Measurements from ENCODE around the gene EHF.

GRCh38 chr11:34599406-34599945 is 21.4 kb upstream of the EHF start:
- TF ChIP-seq CTCF (IDR thresholded peaks at IDR 0.05): no peak
- no peak for TF ChIP-seq POLR2AphosphoS5 (IDR thresholded peaks at IDR 0.05)
- TF ChIP-seq POLR2A (IDR thresholded peaks at IDR 0.05): no peak

All from stomach (tissue), 4 donors.